WTC11 (cell line): ENCODE measurements around the gene NLGN1.
A peak's percentile ranks its signal among the peaks of the same experiment; 100 is the strongest.

Experiments
- CREB1 ChIP-seq: sonication (generic); formaldehyde crosslinking; IDR thresholded peaks from 2 replicates; pipeline ENCODE4 v1.8.0; 2023; ENCODE audit warnings: mild to moderate bottlenecking, missing genetic modification reagents
- CTCF ChIP-seq: fragments of 200-600 bp; IDR thresholded peaks from 2 replicates; pipeline ENCODE4 v1.8.0; 2022; ENCODE audit warnings: antibody characterized with exemption
- ESRRA ChIP-seq: sonication (generic); formaldehyde crosslinking; IDR thresholded peaks from 2 replicates; pipeline ENCODE4 v1.8.1; 2022; ENCODE audit warnings: mild to moderate bottlenecking, missing genetic modification reagents, borderline replicate concordance
- ETV6 ChIP-seq: sonication (generic); formaldehyde crosslinking; IDR thresholded peaks from 2 replicates; pipeline ENCODE4 v1.8.1; 2022; ENCODE audit warnings: mild to moderate bottlenecking, missing genetic modification reagents
- NR1H2 ChIP-seq: sonication (generic); formaldehyde crosslinking; IDR thresholded peaks from 2 replicates; pipeline ENCODE4 v1.9.0; 2021; ENCODE audit warnings: mild to moderate bottlenecking, moderate library complexity, missing genetic modification reagents
- NR2C2 ChIP-seq: sonication (generic); formaldehyde crosslinking; IDR thresholded peaks from 2 replicates; pipeline ENCODE4 v1.8.0; 2022; ENCODE audit warnings: mild to moderate bottlenecking, missing genetic modification reagents
- NR3C1 ChIP-seq: sonication (generic); formaldehyde crosslinking; conservative IDR thresholded peaks from 2 replicates; pipeline ENCODE4 v1.8.1; 2023; ENCODE audit warnings: low read depth, mild to moderate bottlenecking, missing genetic modification reagents
- SMAD3 ChIP-seq: sonication (generic); formaldehyde crosslinking; IDR thresholded peaks from 2 replicates; pipeline ENCODE4 v1.8.0; 2022; ENCODE audit warnings: missing genetic modification reagents, mild to moderate bottlenecking, borderline replicate concordance
- USF1 ChIP-seq: sonication (generic); formaldehyde crosslinking; IDR thresholded peaks from 2 replicates; pipeline ENCODE4 v1.8.0; 2022; ENCODE audit warnings: mild to moderate bottlenecking, missing genetic modification reagents
- ZNF281 ChIP-seq: sonication (generic); formaldehyde crosslinking; IDR thresholded peaks from 2 replicates; pipeline ENCODE4 v1.8.0; 2023; ENCODE audit warnings: mild to moderate bottlenecking, missing genetic modification reagents
- TF ChIP-seq, protein P1 (sequence below): sonication (generic); formaldehyde crosslinking; IDR thresholded peaks from 2 replicates; pipeline ENCODE4 v1.8.0; 2022; ENCODE audit warnings: mild to moderate bottlenecking, missing genetic modification reagents
- TF ChIP-seq, protein P2 (sequence below): sonication (generic); formaldehyde crosslinking; conservative IDR thresholded peaks from 2 replicates; pipeline ENCODE4 v1.8.1; 2022; ENCODE audit warnings: mild to moderate bottlenecking, missing genetic modification reagents
- TF ChIP-seq, protein P3 (sequence below): sonication (generic); formaldehyde crosslinking; IDR thresholded peaks from 2 replicates; pipeline ENCODE4 v1.8.0; 2022; ENCODE audit warnings: mild to moderate bottlenecking, missing genetic modification reagents

- TF ChIP-seq, protein P1, sequence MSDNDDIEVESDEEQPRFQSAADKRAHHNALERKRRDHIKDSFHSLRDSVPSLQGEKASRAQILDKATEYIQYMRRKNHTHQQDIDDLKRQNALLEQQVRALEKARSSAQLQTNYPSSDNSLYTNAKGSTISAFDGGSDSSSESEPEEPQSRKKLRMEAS (CRISPR knock-in tag), result no peak
- TF ChIP-seq CREB1 (CRISPR knock-in tag) (no peak), ESRRA (no peak), CTCF (peak; percentile 49), NR2C2 (no peak), ZNF281 (CRISPR knock-in tag) (no peak), USF1 (no peak), NR1H2 (no peak), SMAD3 (CRISPR knock-in tag) (no peak), ETV6 (CRISPR knock-in tag) (no peak), NR3C1 (no peak)
- TF ChIP-seq, protein P2, sequence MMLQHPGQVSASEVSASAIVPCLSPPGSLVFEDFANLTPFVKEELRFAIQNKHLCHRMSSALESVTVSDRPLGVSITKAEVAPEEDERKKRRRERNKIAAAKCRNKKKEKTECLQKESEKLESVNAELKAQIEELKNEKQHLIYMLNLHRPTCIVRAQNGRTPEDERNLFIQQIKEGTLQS (CRISPR knock-in tag), result no peak
- TF ChIP-seq, protein P3, sequence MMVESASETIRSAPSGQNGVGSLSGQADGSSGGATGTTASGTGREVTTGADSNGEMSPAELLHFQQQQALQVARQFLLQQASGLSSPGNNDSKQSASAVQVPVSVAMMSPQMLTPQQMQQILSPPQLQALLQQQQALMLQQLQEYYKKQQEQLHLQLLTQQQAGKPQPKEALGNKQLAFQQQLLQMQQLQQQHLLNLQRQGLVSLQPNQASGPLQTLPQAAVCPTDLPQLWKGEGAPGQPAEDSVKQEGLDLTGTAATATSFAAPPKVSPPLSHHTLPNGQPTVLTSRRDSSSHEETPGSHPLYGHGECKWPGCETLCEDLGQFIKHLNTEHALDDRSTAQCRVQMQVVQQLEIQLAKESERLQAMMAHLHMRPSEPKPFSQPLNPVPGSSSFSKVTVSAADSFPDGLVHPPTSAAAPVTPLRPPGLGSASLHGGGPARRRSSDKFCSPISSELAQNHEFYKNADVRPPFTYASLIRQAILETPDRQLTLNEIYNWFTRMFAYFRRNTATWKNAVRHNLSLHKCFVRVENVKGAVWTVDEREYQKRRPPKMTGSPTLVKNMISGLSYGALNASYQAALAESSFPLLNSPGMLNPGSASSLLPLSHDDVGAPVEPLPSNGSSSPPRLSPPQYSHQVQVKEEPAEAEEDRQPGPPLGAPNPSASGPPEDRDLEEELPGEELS (CRISPR knock-in tag), result no peak
Observed at GRCh38 chr3:173553635-173554280, 156.2 kb downstream of the NLGN1 start.
